HL-60 (cell line): Measurements from ENCODE around the gene ITFG1.

ENCODE experiments used
- DNase-seq, 2 experiments: peaks; one replicate each; pipeline ENCODE4 v3.0.0-alpha.2; 2010 to 2020; ENCODE audit warnings: low read depth in 1 of 2, low spot score in 1 of 2
- H3K27ac ChIP-seq: fragments of 250-450 bp; sonication (Bioruptor Pico); replicated peaks from 2 replicates; pipeline ENCODE4 v1.5.1; 2020; ENCODE audit warnings: mild to moderate bottlenecking, moderate library complexity
- H3K27me3 ChIP-seq: fragments of 250-450 bp; sonication (Bioruptor Pico); 2 replicates; pipeline ENCODE4 v1.5.1; 2021; ENCODE audit warnings: mild to moderate bottlenecking, moderate library complexity; ENCODE audit not compliant: insufficient read depth, poor library complexity, severe bottlenecking
- H3K4me3 ChIP-seq: replicated peaks from 2 replicates; pipeline ENCODE4 v1.5.1; 2011; ENCODE audit warnings: mild to moderate bottlenecking, control low read depth, low read length; ENCODE audit not compliant: insufficient read depth
- GABPA ChIP-seq: IDR thresholded peaks from 2 replicates; pipeline ENCODE4 v1.6.1; 2012; ENCODE audit warnings: low read depth
- POLR2AphosphoS5 ChIP-seq: IDR thresholded peaks from 2 replicates; pipeline ENCODE4 v1.6.1; 2012; ENCODE audit warnings: low read depth
- SPI1 ChIP-seq: IDR thresholded peaks from 2 replicates; pipeline ENCODE4 v1.6.1; 2012; ENCODE audit warnings: low read depth, mild to moderate bottlenecking, borderline replicate concordance
- TF ChIP-seq, protein P1 (sequence below): IDR thresholded peaks from 2 replicates; pipeline ENCODE4 v1.6.1; 2012; ENCODE audit warnings: low read depth; ENCODE audit not compliant: insufficient replicate concordance
- TF ChIP-seq, protein P2 (sequence below): IDR thresholded peaks from one replicate; pipeline ENCODE4 v1.5.1; 2011; ENCODE audit warnings: low read length, control low read depth, inconsistent platforms; ENCODE audit not compliant: insufficient read depth

Gene ITFG1

DNA sequence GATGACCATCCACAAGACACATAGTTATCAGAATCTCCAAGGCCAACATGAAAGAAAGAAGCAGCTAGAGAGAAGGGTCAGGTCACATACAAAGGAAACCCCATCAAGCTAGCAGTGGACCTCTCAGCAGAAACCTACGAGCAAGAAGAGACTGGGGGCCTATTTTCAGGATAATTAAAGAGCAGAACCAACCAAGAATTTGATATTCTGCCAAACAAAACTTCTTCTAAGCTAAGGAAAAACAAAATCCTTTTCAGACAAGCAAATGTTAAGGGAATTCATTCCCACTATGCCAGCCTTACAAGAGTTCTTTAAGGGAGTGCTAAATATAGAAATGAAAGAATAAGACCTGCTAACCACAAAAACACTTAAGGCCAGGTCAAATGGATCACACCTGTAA lies 47.8 kb downstream of the ITFG1 start:
- TF ChIP-seq, protein P1, sequence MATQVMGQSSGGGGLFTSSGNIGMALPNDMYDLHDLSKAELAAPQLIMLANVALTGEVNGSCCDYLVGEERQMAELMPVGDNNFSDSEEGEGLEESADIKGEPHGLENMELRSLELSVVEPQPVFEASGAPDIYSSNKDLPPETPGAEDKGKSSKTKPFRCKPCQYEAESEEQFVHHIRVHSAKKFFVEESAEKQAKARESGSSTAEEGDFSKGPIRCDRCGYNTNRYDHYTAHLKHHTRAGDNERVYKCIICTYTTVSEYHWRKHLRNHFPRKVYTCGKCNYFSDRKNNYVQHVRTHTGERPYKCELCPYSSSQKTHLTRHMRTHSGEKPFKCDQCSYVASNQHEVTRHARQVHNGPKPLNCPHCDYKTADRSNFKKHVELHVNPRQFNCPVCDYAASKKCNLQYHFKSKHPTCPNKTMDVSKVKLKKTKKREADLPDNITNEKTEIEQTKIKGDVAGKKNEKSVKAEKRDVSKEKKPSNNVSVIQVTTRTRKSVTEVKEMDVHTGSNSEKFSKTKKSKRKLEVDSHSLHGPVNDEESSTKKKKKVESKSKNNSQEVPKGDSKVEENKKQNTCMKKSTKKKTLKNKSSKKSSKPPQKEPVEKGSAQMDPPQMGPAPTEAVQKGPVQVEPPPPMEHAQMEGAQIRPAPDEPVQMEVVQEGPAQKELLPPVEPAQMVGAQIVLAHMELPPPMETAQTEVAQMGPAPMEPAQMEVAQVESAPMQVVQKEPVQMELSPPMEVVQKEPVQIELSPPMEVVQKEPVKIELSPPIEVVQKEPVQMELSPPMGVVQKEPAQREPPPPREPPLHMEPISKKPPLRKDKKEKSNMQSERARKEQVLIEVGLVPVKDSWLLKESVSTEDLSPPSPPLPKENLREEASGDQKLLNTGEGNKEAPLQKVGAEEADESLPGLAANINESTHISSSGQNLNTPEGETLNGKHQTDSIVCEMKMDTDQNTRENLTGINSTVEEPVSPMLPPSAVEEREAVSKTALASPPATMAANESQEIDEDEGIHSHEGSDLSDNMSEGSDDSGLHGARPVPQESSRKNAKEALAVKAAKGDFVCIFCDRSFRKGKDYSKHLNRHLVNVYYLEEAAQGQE = no peak
- Histone ChIP-seq H3K4me3 (no peak overlapping the region), H3K27me3 (no peaks in the 10 kb centered on the region)

DNA sequence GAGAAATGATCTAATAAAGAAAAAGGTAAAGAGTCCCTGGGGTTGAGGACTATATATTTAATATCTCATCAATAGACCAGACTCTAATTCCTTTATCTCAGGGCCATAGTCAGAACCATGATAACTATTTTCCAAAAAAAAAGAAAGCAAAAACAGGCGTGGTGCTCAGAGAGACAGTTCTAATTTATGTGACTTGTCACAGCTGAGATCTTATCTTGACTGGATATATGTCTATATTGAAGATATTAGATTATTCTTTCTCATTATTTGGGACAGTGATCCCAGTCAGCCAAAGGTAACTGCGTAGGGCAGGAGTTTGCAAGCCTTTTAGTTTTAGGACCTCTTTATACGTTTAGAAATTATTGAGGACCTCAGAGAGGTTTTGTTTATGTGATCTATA lies 52.4 kb downstream of the ITFG1 start:
- no peaks in the 10 kb centered on the region for H3K27me3 ChIP-seq
- no peak overlapping the region for H3K27ac ChIP-seq
- H3K4me3 ChIP-seq = no peak overlapping the region
- TF ChIP-seq SPI1 (no peak), GABPA (no peak), POLR2AphosphoS5 (no peak)
- TF ChIP-seq, protein P1 = no peak
- TF ChIP-seq, protein P2, sequence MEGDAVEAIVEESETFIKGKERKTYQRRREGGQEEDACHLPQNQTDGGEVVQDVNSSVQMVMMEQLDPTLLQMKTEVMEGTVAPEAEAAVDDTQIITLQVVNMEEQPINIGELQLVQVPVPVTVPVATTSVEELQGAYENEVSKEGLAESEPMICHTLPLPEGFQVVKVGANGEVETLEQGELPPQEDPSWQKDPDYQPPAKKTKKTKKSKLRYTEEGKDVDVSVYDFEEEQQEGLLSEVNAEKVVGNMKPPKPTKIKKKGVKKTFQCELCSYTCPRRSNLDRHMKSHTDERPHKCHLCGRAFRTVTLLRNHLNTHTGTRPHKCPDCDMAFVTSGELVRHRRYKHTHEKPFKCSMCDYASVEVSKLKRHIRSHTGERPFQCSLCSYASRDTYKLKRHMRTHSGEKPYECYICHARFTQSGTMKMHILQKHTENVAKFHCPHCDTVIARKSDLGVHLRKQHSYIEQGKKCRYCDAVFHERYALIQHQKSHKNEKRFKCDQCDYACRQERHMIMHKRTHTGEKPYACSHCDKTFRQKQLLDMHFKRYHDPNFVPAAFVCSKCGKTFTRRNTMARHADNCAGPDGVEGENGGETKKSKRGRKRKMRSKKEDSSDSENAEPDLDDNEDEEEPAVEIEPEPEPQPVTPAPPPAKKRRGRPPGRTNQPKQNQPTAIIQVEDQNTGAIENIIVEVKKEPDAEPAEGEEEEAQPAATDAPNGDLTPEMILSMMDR = no peak
- DNase-seq = no peak

More for the DNA sequence above, 47.8 kb downstream of the ITFG1 start:
- no peak overlapping the region for H3K27ac ChIP-seq
- DNase-seq = no peak

DNA sequence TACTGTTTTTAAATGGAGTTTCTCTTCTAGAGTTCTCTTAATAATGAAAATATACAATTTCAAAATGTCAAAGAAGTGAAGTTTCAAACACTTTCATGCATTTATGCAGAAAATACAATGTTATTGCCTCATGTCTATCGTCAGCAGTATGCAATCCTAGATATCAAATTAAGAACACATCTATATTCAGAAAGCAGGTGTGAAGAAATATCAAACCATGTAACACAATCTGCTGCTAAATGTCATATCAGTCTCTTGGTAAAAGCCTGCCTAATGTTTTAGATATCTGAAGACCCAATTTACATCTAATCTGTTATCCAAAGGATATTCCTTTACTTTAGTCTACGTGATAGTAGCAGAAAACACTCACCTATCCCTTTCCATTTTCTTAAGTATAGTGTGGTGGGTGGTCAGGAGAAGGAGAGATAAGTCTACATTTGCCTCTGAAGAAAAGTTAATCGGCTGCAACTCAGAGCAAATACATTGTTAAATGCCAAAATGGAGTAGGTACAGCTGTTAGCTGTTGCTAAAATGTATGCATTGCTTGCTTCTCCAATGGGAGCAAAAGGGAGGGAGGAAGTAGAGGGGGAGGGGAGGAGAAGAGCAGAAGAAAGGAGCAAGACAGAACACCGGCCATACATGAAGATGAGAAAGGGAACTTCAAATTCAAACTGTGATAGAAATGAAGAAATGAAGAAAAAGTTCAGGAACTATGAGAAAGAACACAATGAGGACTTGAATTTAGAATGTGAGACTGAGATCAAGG lies 64.9 kb downstream of the ITFG1 start:
- Histone ChIP-seq H3K27ac (peak overlapping the region; percentile 54), H3K27me3 (no peaks in the 10 kb centered on the region), H3K4me3 (no peak overlapping the region)
- peak; percentile 22 to 74 for DNase-seq
- TF ChIP-seq GABPA (no peak), SPI1 (peak; percentile 69)
- TF ChIP-seq, protein P2 = no peak

DNA sequence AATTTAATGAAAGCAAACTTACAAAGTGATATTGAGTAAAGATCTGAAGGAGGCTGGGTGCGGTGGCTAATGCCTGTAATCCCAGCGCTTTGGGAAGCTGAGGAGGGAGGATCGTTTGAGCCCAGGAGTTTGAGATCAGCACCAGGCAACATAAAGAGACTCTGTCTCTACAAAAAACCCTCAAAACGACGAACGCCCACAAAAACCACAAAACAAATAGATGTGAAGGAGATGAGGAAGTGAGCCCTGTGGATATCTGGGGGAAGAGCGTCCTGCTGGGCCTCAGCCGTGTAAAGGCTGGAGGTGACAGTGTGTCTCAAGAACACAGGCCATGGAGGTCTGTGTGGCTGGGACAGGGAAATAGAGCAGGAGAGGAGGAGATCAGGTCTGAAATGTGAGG lies 68.8 kb downstream of the ITFG1 start:
- Histone ChIP-seq H3K27ac (0 out of 2 replicates have a peak overlapping the region, but pooled peaks have one; percentile 26), H3K4me3 (no peak overlapping the region), H3K27me3 (no peaks in the 10 kb centered on the region)
- DNase-seq = peak; percentile 18 to 87
- TF ChIP-seq GABPA = no peak
- TF ChIP-seq SPI1 = peak; percentile 97
- TF ChIP-seq, protein P1 = no peak
- TF ChIP-seq, protein P2 = no peak
